Astrocyte of the cerebellum (primary cell): ENCODE data around the gene FRMPD4.

ENCODE experiments used
- DNase-seq: peaks from one replicate; pipeline ENCODE4 v3.0.0-alpha.2; 2011; ENCODE audit warnings: low read depth
- H3K4me3 ChIP-seq: 2 replicates; pipeline ENCODE4 v1.5.1; 2011; ENCODE audit warnings: mild to moderate bottlenecking, low read depth, low read length, moderate library complexity
- in situ Hi-C: cut with HindIII; loops from 2 replicates; pipeline ENCODE4 v1.10.0; 2017; ENCODE audit warnings: low sequenced_read_pairs
- TF ChIP-seq, protein P1 (sequence below): IDR thresholded peaks from 2 replicates; pipeline ENCODE4 v1.5.1; 2012; ENCODE audit warnings: low read length, low read depth, moderate library complexity, mild to moderate bottlenecking; ENCODE audit errors: missing control alignments

The FRMPD4 gene

DNA sequence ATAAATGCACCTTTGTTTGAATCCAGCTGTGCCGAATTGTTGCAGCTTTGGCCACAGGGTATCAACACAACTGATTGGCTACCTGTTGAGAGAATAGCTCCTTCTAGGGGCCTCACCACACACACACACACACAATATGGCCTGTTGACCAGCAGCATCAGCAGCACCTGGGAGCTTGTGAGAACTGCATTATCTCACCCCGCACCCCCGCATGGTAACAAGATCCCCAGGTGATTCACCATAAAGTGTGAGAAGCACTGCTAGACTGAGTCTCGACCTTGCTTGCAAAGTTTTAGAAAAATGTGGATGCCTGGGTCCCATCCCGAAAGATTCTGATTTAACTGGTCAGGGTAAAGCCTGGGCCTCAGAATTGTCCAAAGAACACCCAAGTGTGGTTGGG, 476.0 kb downstream of the FRMPD4 start:
- no peak overlapping the region for H3K4me3 ChIP-seq
- TF ChIP-seq, protein P1, sequence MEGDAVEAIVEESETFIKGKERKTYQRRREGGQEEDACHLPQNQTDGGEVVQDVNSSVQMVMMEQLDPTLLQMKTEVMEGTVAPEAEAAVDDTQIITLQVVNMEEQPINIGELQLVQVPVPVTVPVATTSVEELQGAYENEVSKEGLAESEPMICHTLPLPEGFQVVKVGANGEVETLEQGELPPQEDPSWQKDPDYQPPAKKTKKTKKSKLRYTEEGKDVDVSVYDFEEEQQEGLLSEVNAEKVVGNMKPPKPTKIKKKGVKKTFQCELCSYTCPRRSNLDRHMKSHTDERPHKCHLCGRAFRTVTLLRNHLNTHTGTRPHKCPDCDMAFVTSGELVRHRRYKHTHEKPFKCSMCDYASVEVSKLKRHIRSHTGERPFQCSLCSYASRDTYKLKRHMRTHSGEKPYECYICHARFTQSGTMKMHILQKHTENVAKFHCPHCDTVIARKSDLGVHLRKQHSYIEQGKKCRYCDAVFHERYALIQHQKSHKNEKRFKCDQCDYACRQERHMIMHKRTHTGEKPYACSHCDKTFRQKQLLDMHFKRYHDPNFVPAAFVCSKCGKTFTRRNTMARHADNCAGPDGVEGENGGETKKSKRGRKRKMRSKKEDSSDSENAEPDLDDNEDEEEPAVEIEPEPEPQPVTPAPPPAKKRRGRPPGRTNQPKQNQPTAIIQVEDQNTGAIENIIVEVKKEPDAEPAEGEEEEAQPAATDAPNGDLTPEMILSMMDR: no peak
- in situ Hi-C loops: no loop called here
- no peak for DNase-seq

DNA sequence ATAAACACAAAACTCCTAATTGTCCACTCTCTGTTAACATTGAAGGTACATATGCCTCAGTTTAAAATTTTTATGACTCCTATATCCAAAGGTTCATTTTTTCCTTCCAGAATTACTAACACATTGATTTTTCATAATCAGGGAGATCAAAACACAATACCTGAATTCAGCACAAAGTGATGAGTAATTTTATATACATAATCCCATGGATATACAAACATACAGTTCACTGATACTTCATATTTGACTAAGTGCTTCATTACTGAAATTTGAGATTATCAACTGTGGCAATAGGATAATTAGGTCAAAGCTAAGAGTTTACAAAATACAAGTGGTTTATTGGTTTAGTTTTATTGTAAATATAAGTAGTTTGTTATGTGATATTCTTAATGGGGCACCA, 476.8 kb downstream of the FRMPD4 start:
- no peak overlapping the region for H3K4me3 ChIP-seq
- TF ChIP-seq, protein P1: no peak
- in situ Hi-C loops: no loop called here
- no peak for DNase-seq

DNA sequence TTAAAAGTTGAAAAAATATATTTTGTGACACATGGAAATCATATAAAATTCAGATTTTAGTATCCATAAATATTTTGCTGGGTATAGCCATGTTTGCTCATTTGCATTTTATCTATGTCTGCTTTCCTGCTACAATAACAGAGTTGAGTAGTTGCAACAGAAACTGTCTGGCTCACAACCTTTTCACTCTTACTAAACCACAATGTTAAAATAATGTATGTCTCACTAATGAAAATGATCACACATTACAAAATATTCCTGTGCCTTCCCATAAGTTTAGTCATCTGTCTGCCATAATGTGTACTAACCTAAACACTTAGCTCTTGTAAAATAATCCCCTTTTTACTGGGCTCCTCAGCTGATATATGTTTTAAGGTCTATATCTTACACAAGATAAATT, 479.0 kb downstream of the FRMPD4 start:
- TF ChIP-seq, protein P1: no peak
- no peak for DNase-seq
- H3K4me3 ChIP-seq: no peak overlapping the region
- in situ Hi-C loops: no loop called here

DNA sequence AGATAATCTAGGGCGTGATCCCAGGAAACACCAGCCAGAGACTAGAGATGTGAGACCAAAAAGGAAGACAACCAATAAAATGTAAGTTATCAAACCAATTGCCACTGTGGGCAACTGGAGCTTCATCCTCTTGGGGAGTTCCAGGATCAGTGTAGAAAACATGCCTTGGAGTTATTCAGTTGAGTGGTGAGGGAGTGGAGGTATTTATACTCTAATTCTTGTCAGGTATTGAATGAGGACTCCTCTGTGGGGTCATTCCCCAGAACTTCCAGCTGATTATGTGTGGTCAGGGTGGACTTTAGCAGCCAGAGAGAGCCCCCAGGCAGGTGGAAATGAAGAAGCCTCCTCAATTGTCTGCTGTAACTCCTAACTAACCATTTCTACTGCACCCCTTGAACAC, 509.0 kb downstream of the FRMPD4 start:
- TF ChIP-seq, protein P1: no peak
- H3K4me3 ChIP-seq: no peak overlapping the region
- in situ Hi-C loops: no loop called here
- no peak for DNase-seq

DNA sequence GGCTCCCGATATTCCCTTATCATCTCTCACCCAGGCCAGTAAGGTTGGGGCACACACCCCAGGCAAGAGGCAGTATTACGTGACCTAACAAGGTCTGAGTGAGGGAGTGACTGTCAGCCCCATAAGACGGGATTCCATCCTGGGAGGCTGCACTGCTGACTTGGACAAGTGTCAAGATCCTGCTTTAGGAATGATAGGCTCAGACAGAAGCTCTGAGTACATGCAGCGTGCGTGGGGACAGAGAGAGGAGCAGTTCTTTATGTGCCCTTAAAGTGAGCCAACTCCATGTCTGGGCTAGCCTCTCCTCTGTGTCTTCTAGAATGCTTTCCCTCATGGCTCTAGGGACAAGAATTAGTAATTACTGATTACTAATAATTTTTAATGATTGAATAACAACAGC, 510.7 kb downstream of the FRMPD4 start:
- TF ChIP-seq, protein P1: no peak
- DNase-seq: no peak
- in situ Hi-C loops: no loop called here
- no peak overlapping the region for H3K4me3 ChIP-seq

DNA sequence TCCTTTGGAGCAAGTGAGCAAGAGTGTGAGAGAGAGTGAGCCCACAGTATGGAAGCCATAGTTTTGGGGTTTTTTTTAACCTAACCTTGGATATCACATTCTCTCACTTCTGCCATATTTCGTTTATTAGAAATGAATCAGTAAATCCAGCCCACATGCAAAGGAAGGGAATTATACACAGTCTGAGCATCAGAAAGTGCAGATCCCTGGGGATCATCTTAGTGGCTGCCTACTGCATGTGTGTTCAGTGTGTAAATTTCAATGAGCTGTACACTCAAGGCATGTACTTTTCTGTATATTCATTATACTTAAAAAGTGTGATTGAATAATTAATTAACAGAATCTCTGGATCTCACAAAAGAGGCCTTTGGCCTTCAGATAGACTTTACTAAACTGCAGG, 519.2 kb downstream of the FRMPD4 start:
- in situ Hi-C loops: no loop called here
- TF ChIP-seq, protein P1: no peak

DNA sequence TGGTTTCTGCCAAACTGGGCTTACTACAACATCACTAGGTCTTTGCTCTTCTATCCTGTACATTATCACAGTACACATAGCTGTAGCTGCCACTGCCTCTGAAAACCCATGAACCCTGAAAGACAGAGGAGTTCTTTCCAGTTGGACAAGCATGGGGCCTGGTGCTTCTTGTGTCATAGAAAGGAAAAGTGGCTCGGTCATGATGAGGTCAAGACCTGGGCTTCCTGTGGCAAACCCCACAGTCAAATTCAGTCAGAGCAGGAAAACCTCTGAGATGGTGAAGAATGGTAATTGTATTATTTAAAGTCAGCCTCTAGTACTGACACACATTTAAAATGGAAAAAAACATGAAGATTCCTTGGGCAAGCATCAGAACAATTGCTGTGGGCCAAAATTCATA, 519.6 kb downstream of the FRMPD4 start:
- TF ChIP-seq, protein P1: no peak
- in situ Hi-C loops: no loop called here
- no peak overlapping the region for H3K4me3 ChIP-seq
- no peak for DNase-seq

More for the DNA sequence above, 519.2 kb downstream of the FRMPD4 start:
- DNase-seq: no peak
- no peak overlapping the region for H3K4me3 ChIP-seq
